ENCODE data around the gene FLNB. TPM values are rescaled to one million over a fixed set of nuclear protein-coding genes. Genes with fewer than 3 reads are reported as not detected.

Gene FLNB
- total and polyA plus RNA-seq, 10 of the 15 experiments (the other 5 are each of a cell fraction or from before 2014, with no cell fraction given) = 13.6 to 51.8 (median 26.4) TPM

GRCh38 chr3:58064923-58065638, 56.9 kb downstream of the FLNB start:
- Histone ChIP-seq H3K27me3 (replicated peaks in 1 of 2; ENCODE audit: control insufficient read depth in 2 of 2, insufficient read depth in 2 of 2, low read length in 1 of 2) (no peaks in the 10 kb centered on the region), H3K9me3 (replicated peaks; ENCODE audit: control insufficient read depth, insufficient read depth, low read length) (no peaks in the 10 kb centered on the region), H3K79me2 (ENCODE audit: control insufficient read depth, insufficient read depth, low read length) (no peaks in the 10 kb centered on the region), H3K4me1 (ENCODE audit: control insufficient read depth, insufficient read depth, low read length) (no peaks in the 10 kb centered on the region), H3K9ac (ENCODE audit: control insufficient read depth, insufficient read depth, low read length) (no peak overlapping the region), H4K20me1 (ENCODE audit: control insufficient read depth, insufficient read depth) (no peaks in the 10 kb centered on the region), H3K4me3 (no peak overlapping the region), H3K36me3 (ENCODE audit: control insufficient read depth in 2 of 2, insufficient read depth in 2 of 2, low read length in 1 of 2) (no peaks in the 10 kb centered on the region), H3K4me2 (ENCODE audit: control insufficient read depth, insufficient read depth) (no peak overlapping the region), H3K27ac (ENCODE audit: control insufficient read depth, insufficient read depth) (no peak overlapping the region), H2AFZ (ENCODE audit: control insufficient read depth, low read depth, low read length) (no peak overlapping the region)
- RAD21 ChIA-PET (ENCODE audit: unreplicated experiment) = no interaction called here
- CTCF ChIA-PET = no interaction called here
- no peak for ATAC-seq
- no peak for FAIRE-seq
- DNase-seq (ENCODE audit: low read depth, low spot score) = no peak
- in situ Hi-C loops (cut with MboI) (no loop called here), intact Hi-C loops (cut with micrococcal nuclease; ENCODE audit: unreplicated experiment) (no loop called here)
- BruUV-seq (replicated peaks) = no TSS peak
- TF ChIP-seq RAD21 (IDR thresholded peaks at IDR 0.05; ENCODE audit: insufficient read depth, low read depth, low read length) = no peak
- TF ChIP-seq ZBED1 (IDR thresholded peaks at IDR 0.05; ENCODE audit: borderline replicate concordance) = no peak
- TF ChIP-seq HCFC1 (IDR thresholded peaks at IDR 0.05; ENCODE audit: low read length) = no peak
- no peak for TF ChIP-seq RELA (IDR thresholded peaks at IDR 0.05; ENCODE audit: borderline replicate concordance, partially characterized antibody)
- TF ChIP-seq SP1 (IDR thresholded peaks at IDR 0.05; ENCODE audit: low read depth, low read length) = no peak
- TF ChIP-seq TCF7 (IDR thresholded peaks at IDR 0.05; ENCODE audit: borderline replicate concordance) = no peak
- no peak for TF ChIP-seq NR2F1 (conservative IDR thresholded peaks at IDR 0.05)
- TF ChIP-seq CBX3 (IDR thresholded peaks at IDR 0.05; ENCODE audit: borderline replicate concordance, low read depth) = no peak
- TF ChIP-seq ZNF217 (IDR thresholded peaks at IDR 0.05) = no peak
- TF ChIP-seq SMARCA5 (IDR thresholded peaks at IDR 0.05) = no peak
- no peak for TF ChIP-seq USF2 (IDR thresholded peaks at IDR 0.05; ENCODE audit: borderline replicate concordance, low read depth, low read length)
- no peak for TF ChIP-seq SMAD1 (IDR thresholded peaks at IDR 0.05; ENCODE audit: low read depth, partially characterized antibody)
- no peak for TF ChIP-seq E4F1 (IDR thresholded peaks at IDR 0.05; ENCODE audit: borderline replicate concordance, partially characterized antibody)
- TF ChIP-seq NFIC (IDR thresholded peaks at IDR 0.05; ENCODE audit: low read depth, low read length) = no peak
- TF ChIP-seq PRDM15 (CRISPR knock-in tag; IDR thresholded peaks at IDR 0.05) = no peak
- SMC1A ChIA-PET (ENCODE audit: uncharacterized antibody, unreplicated experiment) = interaction anchor here (1.3 to 2.9 kb wide), 5 partner anchors 11 to 52 kb away, joined by 3 to 11 read pairs (median 4); no protein-coding TSS in a partner anchor
- POLR2A ChIA-PET = interaction anchor here (0.7 kb wide), 1 partner anchor 22 kb away, joined by 3 read pairs; no protein-coding TSS in a partner anchor
- 53% methylated on average over 10 of the region's 10 CpGs for WGBS (ENCODE audit: insufficient coverage, insufficient replicate concordance, low lambda C conversion rate, missing lambda C conversion rate)

Data from GM12878 (cell line).